H7 (cell line): ENCODE data around the gene TAF4. TPM values are rescaled to one million over a fixed set of nuclear protein-coding genes. Genes with fewer than 3 reads are reported as not detected.

Experiments used
- DNase-seq: peaks from one replicate; pipeline ENCODE4 v3.0.0; 2012
- H3K27me3 ChIP-seq: 2 replicates; pipeline ENCODE4 v1.6.0; 2011; ENCODE audit warnings: mild to moderate bottlenecking, low read length; ENCODE audit not compliant: control insufficient read depth, insufficient read depth
- H3K36me3 ChIP-seq: replicated peaks from 2 replicates; pipeline ENCODE4 v1.5.1; 2011; ENCODE audit warnings: low read length; ENCODE audit not compliant: control insufficient read depth, insufficient read depth
- H3K4me3 ChIP-seq: 2 replicates; pipeline ENCODE4 v1.5.1; 2011; ENCODE audit warnings: low read depth, mild to moderate bottlenecking, control low read depth, low read length, moderate library complexity; ENCODE audit not compliant: insufficient read depth
- total RNA-seq: library from RNA; depleted of rRNA; stranded (reverse); fragments of >200 nt; shearing (Covaris generic); gene quantifications from 2 replicates; pipeline ENCODE4 v1.2.3, GENCODE V29; 2014

TAF4 gene
- total RNA-seq, 1 experiment from 2014 or later = 8.0 TPM

DNA sequence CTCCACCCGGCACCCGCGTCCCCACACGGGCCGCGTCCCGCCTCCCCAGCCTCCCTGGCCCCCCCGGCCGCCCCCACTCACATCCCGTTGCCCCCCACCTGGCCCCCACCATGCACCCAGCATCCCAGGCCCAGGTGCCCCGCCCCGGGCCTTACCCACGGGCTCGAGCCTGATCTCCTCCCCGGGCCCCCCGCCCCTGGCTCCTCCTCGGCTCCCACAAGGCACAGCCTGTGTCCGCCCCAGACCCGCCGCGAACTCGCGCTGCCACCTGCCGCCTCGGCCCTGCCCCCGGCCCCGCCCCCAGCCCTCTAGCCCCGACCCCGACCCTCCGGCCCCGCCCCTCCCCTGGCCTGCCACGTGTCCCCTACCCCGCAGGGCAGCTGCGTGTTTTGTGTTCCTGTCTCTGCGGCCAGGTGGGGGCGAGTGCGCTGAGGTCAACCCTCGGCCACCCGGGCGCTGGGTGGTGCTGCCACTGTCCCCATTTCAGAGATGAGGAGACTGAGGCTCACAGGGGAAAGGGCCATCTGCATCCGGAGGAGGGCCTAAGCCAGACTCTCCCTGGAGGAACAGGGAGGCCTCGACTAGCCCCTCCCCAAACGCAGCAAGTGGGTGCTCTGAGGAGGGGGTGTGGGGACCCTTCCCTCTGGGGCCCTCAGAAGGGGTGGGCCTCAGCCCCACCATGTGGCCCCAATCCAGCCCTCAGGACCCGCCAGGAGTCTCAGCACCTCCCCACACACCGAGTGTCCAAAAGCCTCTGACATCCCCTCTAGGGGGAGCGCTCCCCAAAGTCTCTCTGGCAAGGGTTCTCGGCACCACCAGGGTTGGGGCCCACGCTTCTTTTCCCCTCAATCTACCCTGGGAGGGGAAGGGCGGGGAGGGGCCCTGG is 99.8 kb downstream of the TAF4 start:
- H3K27me3 ChIP-seq = no peaks in the 10 kb centered on the region
- H3K4me3 ChIP-seq = peak overlapping the region; percentile 2; the same call in 1 of the 2 replicates
- no peaks in the 10 kb centered on the region for H3K36me3 ChIP-seq
- DNase-seq = peak; percentile 97

DNA sequence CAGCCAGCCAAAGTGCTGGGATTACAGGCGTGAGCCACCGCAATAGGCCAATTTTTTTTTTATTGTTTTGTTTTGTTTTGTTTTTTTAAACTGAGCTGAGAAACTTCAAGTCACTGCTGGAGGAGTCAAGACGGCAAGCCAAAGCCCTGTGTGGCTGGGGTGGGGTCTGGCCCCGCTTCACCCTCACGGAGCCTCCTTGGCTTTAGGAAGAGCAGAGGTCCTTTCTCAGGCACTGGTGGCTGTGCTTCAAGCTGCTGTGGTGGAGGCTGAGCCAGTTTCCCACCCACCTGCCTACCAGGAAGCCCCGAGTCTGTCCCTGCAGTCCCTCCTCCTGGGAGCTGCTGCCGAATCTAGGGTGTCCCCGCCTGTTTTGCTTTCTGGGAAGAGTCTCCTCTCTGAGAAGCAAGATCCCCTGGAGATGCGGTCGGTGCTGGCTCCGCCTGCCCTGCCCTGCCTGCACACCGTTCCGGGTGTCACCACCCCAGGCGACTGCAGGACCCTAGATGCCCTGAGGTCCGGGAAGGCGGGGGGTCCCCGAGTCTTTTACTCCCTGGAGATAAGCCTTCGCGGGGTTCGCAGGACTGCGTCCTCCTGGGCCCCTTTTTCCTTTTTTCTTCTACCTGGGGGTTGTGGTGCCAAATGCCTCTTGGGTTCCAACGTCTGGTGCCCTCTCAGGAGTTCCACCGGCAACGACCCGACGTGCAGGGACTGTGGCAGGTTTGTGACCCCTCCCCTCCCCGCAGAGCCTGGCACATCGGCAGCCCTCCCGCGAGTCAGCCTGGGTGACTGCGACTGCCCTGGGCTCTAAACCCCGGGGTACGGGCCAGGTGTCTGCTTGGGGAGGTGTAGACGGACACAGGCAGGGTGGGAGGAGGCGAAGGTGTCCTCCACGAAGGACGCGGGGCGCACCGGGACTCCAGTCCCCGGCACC is 100.7 kb downstream of the TAF4 start:
- Histone ChIP-seq H3K4me3 (peak overlapping the region; percentile 2; the same call in 1 of the 2 replicates), H3K27me3 (no peaks in the 10 kb centered on the region), H3K36me3 (no peaks in the 10 kb centered on the region)
- peak; percentile 74 for DNase-seq

DNA sequence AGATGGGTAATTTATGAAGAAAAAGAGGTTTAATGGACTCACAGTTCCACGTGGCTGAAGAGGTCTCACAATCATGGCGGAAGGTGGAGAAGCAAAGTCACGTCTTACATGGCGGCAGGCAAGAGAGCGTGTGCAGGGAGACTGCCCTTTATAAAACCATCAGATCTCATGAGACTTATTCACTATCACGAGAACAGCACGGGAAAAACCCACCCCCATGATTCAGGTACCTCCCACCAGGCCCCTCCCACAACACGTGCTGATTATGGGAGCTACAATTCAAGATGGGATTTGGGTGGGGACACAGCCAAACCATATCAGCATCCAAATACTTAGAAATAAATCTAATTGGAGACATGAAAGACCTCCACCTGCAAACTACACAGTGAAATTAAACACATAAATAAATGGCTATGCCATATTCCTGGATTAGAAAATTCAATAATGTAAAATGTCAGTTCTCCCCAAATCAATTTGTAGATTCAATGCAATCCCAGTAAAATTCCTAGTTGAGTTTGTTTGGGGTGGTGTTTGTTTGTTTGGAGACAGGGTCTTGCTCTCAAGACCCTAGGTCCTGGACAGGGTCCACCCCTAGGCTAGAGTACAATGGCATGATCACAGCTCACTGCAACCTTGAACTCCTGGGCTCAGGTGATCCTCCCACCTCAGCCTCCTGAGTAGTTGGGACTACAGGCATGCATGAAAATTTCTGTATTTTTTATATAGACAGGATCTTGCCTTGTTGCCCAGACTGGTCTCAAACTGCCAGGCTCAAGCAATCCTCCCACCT is 101.6 kb downstream of the TAF4 start:
- DNase-seq = no peak
- Histone ChIP-seq H3K36me3 (no peaks in the 10 kb centered on the region), H3K27me3 (no peaks in the 10 kb centered on the region), H3K4me3 (no peak overlapping the region)

DNA sequence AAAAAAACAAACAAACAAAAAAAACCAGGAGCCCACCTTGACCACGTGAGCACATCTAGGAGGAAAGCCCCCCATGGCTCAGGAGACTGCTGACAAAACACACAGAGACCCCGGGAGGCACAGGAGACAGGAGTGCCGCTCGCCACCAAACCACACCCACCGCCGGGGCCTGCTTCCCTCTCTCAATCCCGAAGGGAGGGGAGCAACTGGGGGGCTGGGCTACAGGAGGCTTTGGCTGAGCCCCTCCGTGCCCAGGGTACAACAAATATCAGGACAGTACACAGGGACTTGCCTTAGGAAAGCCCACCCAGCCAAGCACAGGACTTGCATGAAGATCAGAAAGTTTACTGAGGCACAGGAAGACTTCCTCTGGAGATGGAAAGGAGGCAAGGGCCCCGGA is 102.5 kb downstream of the TAF4 start:
- peak; percentile 72 for DNase-seq
- Histone ChIP-seq H3K36me3 (no peaks in the 10 kb centered on the region), H3K27me3 (no peaks in the 10 kb centered on the region), H3K4me3 (no peak overlapping the region)

DNA sequence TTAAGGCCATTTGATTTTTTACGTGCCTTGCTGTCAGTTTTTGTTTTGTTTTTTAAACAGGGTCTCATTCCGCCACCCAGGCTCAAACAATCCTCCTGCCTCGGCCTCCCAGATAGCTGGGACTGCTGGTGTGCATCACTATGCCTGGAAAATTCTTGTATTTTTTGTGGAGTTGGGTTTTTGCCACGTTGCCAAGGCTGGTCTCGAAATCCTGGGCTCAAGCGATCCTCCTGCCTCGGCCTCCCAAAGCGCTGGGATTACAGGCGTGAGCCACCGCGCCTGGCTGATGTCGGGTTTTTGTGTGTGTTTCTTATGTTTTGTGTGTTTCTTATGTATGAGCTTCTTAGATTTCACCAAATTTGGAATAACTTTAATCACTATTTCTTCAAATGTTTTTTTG is 104.8 kb downstream of the TAF4 start:
- Histone ChIP-seq H3K36me3 (no peaks in the 10 kb centered on the region), H3K27me3 (no peaks in the 10 kb centered on the region), H3K4me3 (no peak overlapping the region)
- no peak for DNase-seq

DNA sequence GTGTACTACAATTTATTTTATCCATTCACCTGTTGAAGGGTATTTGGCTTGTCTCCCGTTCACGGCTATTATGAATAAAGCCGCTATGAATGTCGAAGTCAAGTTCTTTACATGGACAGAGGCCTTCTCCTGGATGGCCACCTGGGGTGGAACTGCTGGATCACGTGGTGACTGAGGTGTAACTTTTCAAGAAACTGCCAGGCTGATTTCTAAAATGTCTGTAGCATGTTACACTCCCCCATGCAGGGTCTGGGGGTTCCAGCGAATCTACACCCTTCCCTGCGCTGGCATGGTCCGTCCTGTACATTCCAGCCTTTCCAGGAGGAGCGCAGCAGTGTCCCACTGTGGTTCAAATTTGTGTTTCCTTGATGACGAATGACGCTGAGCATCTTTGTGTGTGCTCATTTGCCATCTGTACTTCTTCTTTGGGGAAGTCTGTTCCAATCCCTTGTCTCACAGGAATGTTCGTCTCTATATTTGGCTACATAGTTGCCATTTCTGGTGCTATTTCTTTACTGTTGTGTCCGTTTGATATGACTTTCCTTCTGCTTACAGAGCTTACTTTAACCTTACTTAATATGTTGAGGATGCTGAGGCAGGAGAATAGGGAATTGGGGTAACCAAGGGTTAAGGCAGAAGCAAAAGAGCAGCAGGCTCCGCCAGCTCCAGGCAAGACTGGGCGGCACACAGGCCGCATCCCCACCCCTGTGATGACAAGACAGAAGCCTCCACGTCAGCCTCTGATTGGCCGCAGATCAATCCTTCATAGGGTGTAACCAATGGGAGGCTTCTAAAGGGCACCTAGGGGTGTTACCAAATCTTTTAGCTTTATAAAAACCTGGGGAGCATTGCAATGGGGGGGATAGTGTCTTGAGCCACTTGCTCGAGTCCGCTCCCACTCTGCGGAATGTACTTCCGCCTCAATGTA is 106.6 kb downstream of the TAF4 start:
- peak; percentile 95 for DNase-seq

DNA sequence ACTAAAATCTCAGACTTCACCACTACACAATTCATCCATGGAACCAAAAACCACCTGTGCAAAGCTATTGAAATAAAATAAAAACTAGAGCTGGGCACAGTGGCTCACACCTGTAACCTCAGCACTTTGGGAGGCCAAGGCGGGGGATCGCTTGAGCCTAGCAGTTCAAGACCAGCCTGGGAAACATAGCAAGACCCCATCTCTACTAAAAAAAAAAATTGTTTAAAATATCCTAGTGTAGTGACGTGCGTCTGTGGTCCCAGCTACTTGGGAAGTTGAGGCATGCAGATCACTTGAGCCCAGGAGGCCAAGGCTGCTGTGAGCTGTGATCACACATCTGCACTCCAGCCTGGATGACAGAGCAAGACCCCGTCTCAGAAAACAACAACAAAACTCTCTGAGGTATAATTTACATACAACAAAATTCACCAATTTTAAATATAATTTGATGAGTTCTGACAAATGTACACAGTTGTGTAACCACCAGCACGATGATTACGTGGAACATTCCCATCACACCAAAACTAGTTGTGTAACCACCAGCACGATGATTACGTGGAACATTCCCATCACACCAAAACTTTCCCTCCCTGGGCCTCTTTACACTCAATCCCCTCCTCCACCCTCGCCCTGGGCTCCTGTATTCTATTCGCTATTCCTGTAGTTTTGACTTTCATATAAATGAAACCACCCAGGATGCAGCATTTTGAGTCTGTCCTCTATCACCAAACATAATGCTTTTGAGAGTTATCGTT is 107.5 kb downstream of the TAF4 start:
- no peaks in the 10 kb centered on the region for H3K36me3 ChIP-seq
- DNase-seq = no peak
- H3K27me3 ChIP-seq = no peaks in the 10 kb centered on the region
- H3K4me3 ChIP-seq = no peak overlapping the region

More for the DNA sequence above, 106.6 kb downstream of the TAF4 start:
- H3K4me3 ChIP-seq = no peak overlapping the region
- H3K27me3 ChIP-seq = no peaks in the 10 kb centered on the region
- no peaks in the 10 kb centered on the region for H3K36me3 ChIP-seq

DNA sequence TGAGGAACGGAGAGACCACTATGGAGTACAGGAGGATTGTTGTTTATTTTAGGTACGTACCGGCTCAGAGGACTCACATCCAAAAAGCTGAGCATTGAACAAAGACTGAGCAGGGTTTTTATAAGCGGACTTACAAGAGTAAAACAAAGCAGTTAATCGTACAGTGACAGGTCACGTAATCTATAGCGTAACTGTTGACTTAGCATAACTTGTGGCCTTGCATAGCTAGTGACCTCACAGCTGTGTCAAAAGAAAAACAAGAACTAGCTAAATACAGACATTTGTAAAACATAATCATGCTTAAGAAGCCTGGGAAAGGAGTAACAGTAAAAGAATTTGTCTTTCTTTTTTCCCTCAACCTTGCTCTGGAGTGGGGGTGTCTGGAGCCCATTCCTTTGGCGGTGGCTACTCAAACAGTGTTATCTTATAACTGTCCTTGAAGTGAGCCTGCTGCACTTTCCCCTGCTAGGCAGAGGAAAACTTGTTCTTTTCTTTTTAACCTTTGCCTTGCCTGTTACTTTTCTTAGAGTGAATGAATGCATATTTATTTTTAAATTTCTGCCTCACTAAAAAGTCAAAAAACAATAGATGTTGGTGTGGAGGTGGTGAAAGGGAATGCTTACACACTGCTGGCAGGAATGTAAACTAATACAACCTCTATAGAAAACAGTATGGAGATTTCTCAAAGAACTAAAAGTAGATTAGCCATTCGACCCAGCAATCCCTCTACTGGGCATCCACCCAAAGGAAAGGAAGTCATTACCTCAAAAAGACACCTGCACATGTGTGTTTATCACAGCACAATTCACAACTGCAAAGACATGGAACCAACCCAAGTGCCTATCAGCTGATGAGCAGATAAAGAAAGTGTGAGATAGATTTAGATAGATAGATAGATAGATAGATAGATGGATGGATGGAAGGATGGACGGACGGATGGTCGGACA is 109.0 kb downstream of the TAF4 start:
- Histone ChIP-seq H3K27me3 (no peaks in the 10 kb centered on the region), H3K36me3 (no peaks in the 10 kb centered on the region), H3K4me3 (no peak overlapping the region)
- no peak for DNase-seq

DNA sequence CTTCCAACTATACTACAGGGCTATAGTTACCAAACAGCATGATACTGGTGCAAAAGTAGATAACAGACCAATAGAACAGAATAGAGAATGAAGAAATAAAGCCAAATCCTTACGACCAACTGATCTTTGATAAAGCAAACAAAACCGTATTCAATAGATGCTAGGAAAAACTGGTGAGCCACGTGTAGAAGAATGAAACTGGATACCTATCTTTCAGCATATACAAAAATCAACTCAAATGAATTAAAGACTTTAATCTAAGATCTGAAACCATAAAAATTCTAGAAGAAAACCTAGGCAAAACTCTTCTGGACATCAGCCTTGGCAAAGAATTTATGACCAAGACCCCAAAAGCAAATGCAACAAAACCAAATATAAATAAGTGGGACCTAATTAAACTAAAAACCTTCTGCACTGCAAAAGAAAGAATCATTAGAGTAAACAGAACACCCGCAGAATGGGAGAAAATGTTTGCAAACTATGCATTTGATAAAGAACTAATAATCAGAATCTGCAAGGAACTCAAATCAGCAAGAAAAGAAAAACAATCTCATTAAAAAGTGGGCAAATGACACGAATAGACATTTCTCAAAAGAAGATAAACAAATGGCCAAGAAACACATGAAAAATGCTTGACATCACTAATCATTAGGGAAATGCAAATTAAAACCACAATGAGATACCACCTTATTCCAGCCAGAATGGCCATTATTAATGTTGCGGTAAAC is 109.8 kb downstream of the TAF4 start:
- H3K36me3 ChIP-seq = no peaks in the 10 kb centered on the region
- H3K27me3 ChIP-seq = no peaks in the 10 kb centered on the region
- no peak overlapping the region for H3K4me3 ChIP-seq
- no peak for DNase-seq

DNA sequence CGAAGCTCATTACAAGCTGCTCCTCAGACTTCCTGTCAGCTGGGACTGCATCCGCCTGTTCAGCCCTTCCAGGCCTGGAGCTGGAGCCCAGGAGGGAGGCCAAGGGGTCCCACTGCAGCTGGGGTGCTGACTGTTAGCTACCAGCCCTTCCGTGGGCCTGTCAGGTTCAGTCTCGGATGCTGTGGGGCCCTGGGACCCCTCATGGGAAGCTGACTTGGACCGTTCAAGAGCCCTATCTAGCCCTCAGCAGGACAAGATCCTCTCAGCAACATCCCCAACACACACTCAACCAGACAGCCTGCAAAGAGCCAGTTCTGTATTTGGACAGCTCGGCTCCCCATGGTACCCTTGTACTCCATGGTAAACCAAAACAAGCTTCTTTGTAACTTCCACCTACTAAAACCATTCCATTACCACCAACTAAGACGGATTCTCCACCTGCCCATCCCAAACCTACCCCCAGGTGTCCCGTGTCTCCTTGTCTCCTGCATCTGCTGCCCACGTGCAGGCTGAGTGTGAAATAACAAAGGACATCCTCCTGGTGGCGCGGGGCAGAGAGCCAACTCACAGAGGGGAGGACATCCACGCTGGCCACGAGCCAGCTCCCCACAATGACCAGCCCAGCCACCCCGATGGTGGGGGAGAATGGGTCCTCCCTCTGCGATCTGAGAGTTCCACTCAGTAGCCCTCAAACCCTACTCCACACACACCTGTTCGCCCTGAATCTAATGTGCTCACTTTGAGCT is 111.2 kb downstream of the TAF4 start:
- H3K27me3 ChIP-seq = no peaks in the 10 kb centered on the region
- H3K36me3 ChIP-seq = no peaks in the 10 kb centered on the region
- no peak overlapping the region for H3K4me3 ChIP-seq
- DNase-seq = no peak
